ENCODE measurements around the gene ABHD4. TPM values are rescaled to one million over a fixed set of nuclear protein-coding genes. Genes with fewer than 3 reads are reported as not detected.
"Not testable (repeated sequence)": the region's sequence is repeated elsewhere in the genome, so short reads cannot be mapped to it uniquely, and the experiment has no call there.

ABHD4 gene
- total RNA-seq, 4 donors from 2014 or later = 17.1 to 38.7 (median 27.6) TPM

GRCh38 chr14:22580625-22581024 is 17.5 kb upstream of the ABHD4 start:
- in situ Hi-C loops (cut with MboI; ENCODE audit: low sequenced_read_pairs in 4 of 4) = loop anchor here in 3 of 4 donors (25.0 kb wide), 3 partner anchors 707 to 982 kb away; partner anchors contain the start of genes HOMEZ (in 2 of the 3), AP1G2 (in 1 of the 3), BCL2L2 (in 1 of the 3) and PABPN1 (in 1 of the 3)
- Histone ChIP-seq H3K27ac (no peak overlapping the region), H3K36me3 (no peaks in the 10 kb centered on the region), H3K27me3 (no peaks in the 10 kb centered on the region), H3K9me3 (no peaks in the 10 kb centered on the region), H3K4me1 (peaks cover 4 to 8% of the 10 kb centered on the region in 2 donors), H3K4me3 (no peak overlapping the region)
- no peak for DNase-seq
- intact Hi-C loops (cut with DNase I; ENCODE audit: low total_unique reads) = no loop called here
- ATAC-seq = no peak
- no peak for TF ChIP-seq CTCF (IDR thresholded peaks at IDR 0.05 in 4 of 5, conservative IDR thresholded peaks at IDR 0.05 in 1 of 5)
- no peak for TF ChIP-seq POLR2A (IDR thresholded peaks at IDR 0.05)

GRCh38 chr14:22583994-22584393 is 14.1 kb upstream of the ABHD4 start:
- no peak overlapping the region for H3K4me3 ChIP-seq
- intact Hi-C loops (cut with DNase I; ENCODE audit: low total_unique reads) = no loop called here
- TF ChIP-seq POLR2A (IDR thresholded peaks at IDR 0.05) (no peak), CTCF (IDR thresholded peaks at IDR 0.05 in 4 of 5, conservative IDR thresholded peaks at IDR 0.05 in 1 of 5) (no peak)
- ATAC-seq = no peak
- H3K9me3 ChIP-seq = no peaks in the 10 kb centered on the region
- H3K27me3 ChIP-seq = no peaks in the 10 kb centered on the region
- H3K27ac ChIP-seq = no peak overlapping the region
- H3K36me3 ChIP-seq = no peaks in the 10 kb centered on the region
- in situ Hi-C loops (cut with MboI; ENCODE audit: low sequenced_read_pairs in 4 of 4) = loop anchor here in 3 of 4 donors (25.0 kb wide), 3 partner anchors 703 to 978 kb away; partner anchors contain the start of genes HOMEZ (in 2 of the 3), AP1G2 (in 1 of the 3), BCL2L2 (in 1 of the 3) and PABPN1 (in 1 of the 3)
- DNase-seq = no peak
- peaks cover 19 to 26% of the 10 kb centered on the region in 2 donors for H3K4me1 ChIP-seq

GRCh38 chr14:22587247-22587646 is 10.9 kb upstream of the ABHD4 start:
- Histone ChIP-seq H3K36me3 (no peaks in the 10 kb centered on the region), H3K27ac (peak overlapping the region in 1 of 4 donors; percentile 24), H3K9me3 (no peaks in the 10 kb centered on the region), H3K4me3 (no peak overlapping the region), H3K27me3 (no peaks in the 10 kb centered on the region), H3K4me1 (peaks cover 27 to 35% of the 10 kb centered on the region in 2 donors)
- no peak for TF ChIP-seq CTCF (IDR thresholded peaks at IDR 0.05 in 4 of 5, conservative IDR thresholded peaks at IDR 0.05 in 1 of 5)
- no peak for TF ChIP-seq POLR2A (IDR thresholded peaks at IDR 0.05)
- ATAC-seq = no peak
- in situ Hi-C loops (cut with MboI; ENCODE audit: low sequenced_read_pairs in 4 of 4) = loop anchor here in 3 of 4 donors (25.0 kb wide), 3 partner anchors 700 to 975 kb away; partner anchors contain the start of genes HOMEZ (in 2 of the 3), AP1G2 (in 1 of the 3), BCL2L2 (in 1 of the 3) and PABPN1 (in 1 of the 3)
- no peak for DNase-seq
- intact Hi-C loops (cut with DNase I; ENCODE audit: low total_unique reads) = loop anchor here (5.0 kb wide), 1 partner anchor 1905 kb away; the partner anchor contains the start of gene RNASE4

- Histone ChIP-seq H3K4me3 (peak overlapping the region; percentile 70 to 95 (median 83)), H3K4me1 (peaks cover 27 to 35% of the 10 kb centered on the region in 2 donors), H3K27ac (peak overlapping the region in 3 of 4 donors; percentile 82 to 90 (median 84))
- H3K9me3 ChIP-seq, DNase-seq, ATAC-seq, H3K36me3 ChIP-seq, H3K27me3 ChIP-seq: not testable (repeated sequence)
- intact Hi-C loops (cut with DNase I; ENCODE audit: low total_unique reads) (loop anchor here (5.0 kb wide), 1 partner anchor 1906 kb away; the partner anchor contains the start of gene RNASE4), in situ Hi-C loops (cut with MboI; ENCODE audit: low sequenced_read_pairs in 4 of 4) (loop anchor here in 3 of 4 donors (25.0 kb wide), 3 partner anchors 699 to 974 kb away; partner anchors contain the start of genes HOMEZ (in 2 of the 3), AP1G2 (in 1 of the 3), BCL2L2 (in 1 of the 3) and PABPN1 (in 1 of the 3))
Measured at GRCh38 chr14:22587677-22588422, 10.2 kb upstream of the ABHD4 start.
